ENCODE measurements around the gene CCDC177. TPM values are rescaled to one million over a fixed set of nuclear protein-coding genes. Genes with fewer than 3 reads are reported as not detected.

The CCDC177 gene
- polyA plus RNA-seq, 1 experiment = not detected

DNA sequence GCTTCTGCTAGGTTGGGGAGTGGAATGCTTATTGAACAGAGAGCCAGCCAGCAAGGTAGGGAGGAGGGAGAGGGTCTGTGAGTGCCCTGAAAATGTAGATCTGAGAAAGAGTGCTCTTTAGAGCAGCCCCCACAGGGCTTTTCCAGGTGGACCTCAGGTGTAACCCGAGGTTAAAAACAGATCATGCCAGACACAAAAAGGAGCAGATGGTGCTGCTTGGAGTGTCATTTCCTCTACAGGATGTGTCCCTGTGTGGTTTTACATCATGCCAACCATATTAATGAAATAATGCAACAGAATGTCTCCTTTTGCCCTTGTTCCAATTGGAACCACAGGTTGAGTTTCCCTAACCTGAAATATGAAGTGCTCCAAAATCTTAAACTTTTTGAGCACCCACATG, 43.1 kb upstream of the CCDC177 start:
- CTCF ChIA-PET = interaction anchor here (0.7 to 1.1 kb wide), 2 partner anchors 33 to 109 kb away, joined by 3 to 4 read pairs; no protein-coding TSS in a partner anchor

DNA sequence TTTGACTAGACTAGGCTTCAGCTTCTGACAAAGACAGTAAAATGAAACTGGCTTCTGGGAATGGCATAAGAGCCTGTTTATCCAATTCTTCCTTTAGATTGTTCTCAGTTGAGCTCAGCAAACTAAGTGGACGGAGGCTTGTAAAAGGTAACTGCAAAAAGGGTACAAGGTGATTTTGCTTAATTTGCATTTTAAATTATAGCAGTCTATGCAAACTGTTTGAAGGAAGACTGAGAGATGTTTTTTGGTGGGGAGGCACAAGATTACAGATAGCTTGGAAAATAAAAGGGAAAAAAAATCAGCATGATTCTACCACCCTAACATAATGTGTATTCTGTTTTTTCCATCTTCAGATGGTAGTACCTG, 41.7 kb upstream of the CCDC177 start:
- Histone ChIP-seq H3K36me3 (ENCODE audit: control insufficient read depth, insufficient read depth, low read length) (no peaks in the 10 kb centered on the region; the same call in 1 of the 2 replicates), H3K27me3 (ENCODE audit: control insufficient read depth, insufficient read depth, low read length) (no peaks in the 10 kb centered on the region), H3K4me3 (ENCODE audit: low read depth, low read length) (peak overlapping the region; percentile 13; the same call in 1 of the 2 replicates)
- TF ChIP-seq, protein P1, sequence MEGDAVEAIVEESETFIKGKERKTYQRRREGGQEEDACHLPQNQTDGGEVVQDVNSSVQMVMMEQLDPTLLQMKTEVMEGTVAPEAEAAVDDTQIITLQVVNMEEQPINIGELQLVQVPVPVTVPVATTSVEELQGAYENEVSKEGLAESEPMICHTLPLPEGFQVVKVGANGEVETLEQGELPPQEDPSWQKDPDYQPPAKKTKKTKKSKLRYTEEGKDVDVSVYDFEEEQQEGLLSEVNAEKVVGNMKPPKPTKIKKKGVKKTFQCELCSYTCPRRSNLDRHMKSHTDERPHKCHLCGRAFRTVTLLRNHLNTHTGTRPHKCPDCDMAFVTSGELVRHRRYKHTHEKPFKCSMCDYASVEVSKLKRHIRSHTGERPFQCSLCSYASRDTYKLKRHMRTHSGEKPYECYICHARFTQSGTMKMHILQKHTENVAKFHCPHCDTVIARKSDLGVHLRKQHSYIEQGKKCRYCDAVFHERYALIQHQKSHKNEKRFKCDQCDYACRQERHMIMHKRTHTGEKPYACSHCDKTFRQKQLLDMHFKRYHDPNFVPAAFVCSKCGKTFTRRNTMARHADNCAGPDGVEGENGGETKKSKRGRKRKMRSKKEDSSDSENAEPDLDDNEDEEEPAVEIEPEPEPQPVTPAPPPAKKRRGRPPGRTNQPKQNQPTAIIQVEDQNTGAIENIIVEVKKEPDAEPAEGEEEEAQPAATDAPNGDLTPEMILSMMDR (IDR thresholded peaks at IDR 0.05; ENCODE audit: insufficient read depth, low read depth, low read length) = no peak
- ChIA-PET CTCF (interaction anchor here (0.7 to 1.3 kb wide), 7 partner anchors 13 to 109 kb away, joined by 3 to 8 read pairs (median 3); no protein-coding TSS in a partner anchor), POLR2A (no interaction called here)
- DNase-seq (ENCODE audit: low read depth) = no peak

More for the DNA sequence above, 43.1 kb upstream of the CCDC177 start:
- Histone ChIP-seq H3K36me3 (ENCODE audit: control insufficient read depth, insufficient read depth, low read length) (no peaks in the 10 kb centered on the region; the same call in 1 of the 2 replicates), H3K4me3 (ENCODE audit: low read depth, low read length) (no peak overlapping the region), H3K27me3 (ENCODE audit: control insufficient read depth, insufficient read depth, low read length) (no peaks in the 10 kb centered on the region)
- POLR2A ChIA-PET = no interaction called here
- TF ChIP-seq, protein P1 (IDR thresholded peaks at IDR 0.05; ENCODE audit: insufficient read depth, low read depth, low read length) = no peak
- no peak for DNase-seq (ENCODE audit: low read depth)

DNA sequence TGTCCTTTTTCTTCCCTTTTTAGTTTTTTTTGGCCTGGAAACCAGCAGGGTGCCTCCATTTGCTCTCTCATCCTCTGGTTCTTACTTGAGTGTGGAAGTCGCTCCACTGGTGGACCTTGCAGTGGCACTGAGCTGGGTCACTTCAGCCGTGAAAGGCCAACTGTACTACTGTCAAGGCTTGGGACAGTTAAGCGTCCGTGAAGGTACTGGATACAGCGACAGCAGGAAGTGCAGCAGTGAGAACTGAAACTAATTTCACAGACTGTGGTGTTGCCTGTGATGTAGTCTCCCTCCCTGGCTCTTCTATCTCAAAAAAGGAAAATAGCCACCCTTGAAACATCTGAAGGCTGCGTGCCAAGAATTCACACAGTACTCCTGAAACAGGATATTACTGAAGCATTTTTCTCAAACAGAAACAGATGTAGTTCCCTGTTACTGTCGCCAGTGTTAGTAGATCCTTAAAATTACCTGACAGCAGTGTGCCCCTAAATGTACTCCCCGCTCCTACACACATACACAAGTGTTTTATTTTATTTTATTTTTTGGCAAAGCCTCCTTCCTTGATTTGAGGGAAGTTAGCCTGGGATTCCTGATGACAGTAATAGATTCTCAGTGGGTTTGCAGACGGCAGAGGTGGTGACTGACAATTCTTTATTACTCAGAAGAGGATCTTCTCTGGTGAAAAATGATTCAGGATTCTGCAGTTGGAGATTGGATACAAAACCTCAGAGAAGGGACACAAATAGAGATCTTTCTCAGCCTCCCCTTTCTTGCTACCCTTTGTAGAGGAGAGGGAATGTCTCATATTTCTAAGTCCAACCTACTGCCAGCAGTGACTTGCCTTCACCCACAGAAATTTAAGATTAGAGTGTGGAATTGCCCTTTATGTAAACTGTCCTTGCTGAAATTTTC, 41.1 kb upstream of the CCDC177 start:
- ChIA-PET POLR2A (interaction anchor here (0.6 kb wide), 1 partner anchor 13 kb away, joined by 12 read pairs; no protein-coding TSS in a partner anchor), CTCF (interaction anchor here (0.7 to 1.6 kb wide), 7 partner anchors 14 to 111 kb away, joined by 3 to 8 read pairs (median 4); no protein-coding TSS in a partner anchor)
- H3K36me3 ChIP-seq (ENCODE audit: control insufficient read depth, insufficient read depth, low read length) = no peaks in the 10 kb centered on the region; the same call in 1 of the 2 replicates
- DNase-seq (ENCODE audit: low read depth) = peak; percentile 59
- TF ChIP-seq, protein P1 (IDR thresholded peaks at IDR 0.05; ENCODE audit: insufficient read depth, low read depth, low read length) = no peak
- H3K4me3 ChIP-seq (ENCODE audit: low read depth, low read length) = peak overlapping the region; percentile 16
- H3K27me3 ChIP-seq (ENCODE audit: control insufficient read depth, insufficient read depth, low read length) = no peaks in the 10 kb centered on the region

DNA sequence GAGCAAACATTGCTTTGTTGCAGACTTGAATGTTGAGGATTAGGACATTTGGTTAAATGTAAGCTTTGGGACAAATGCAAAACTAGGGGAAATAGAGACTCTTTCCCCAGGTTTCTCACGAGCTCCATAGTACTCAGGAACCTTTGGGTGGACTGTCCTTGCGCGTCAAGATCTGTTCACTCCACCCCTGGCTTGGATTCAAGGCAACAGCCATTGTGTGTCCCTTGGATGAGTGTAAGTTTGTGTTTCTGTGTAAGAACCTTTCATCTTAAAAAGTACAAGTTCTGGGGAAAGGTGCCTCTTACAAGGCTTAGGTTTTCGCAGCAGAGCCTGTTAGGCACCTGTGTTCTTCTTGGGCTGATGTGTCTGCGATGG, 40.4 kb upstream of the CCDC177 start:
- no peaks in the 10 kb centered on the region for H3K27me3 ChIP-seq (ENCODE audit: control insufficient read depth, insufficient read depth, low read length)
- ChIA-PET CTCF (interaction anchor here (1.3 to 1.6 kb wide), 2 partner anchors 77 to 112 kb away, joined by 4 read pairs; no protein-coding TSS in a partner anchor), POLR2A (interaction anchor here (0.6 kb wide), 1 partner anchor 13 kb away, joined by 12 read pairs; no protein-coding TSS in a partner anchor)
- no peak for DNase-seq (ENCODE audit: low read depth)
- TF ChIP-seq, protein P1 (IDR thresholded peaks at IDR 0.05; ENCODE audit: insufficient read depth, low read depth, low read length) = no peak
- H3K4me3 ChIP-seq (ENCODE audit: low read depth, low read length) = no peak overlapping the region
- no peaks in the 10 kb centered on the region; the same call in 1 of the 2 replicates for H3K36me3 ChIP-seq (ENCODE audit: control insufficient read depth, insufficient read depth, low read length)

DNA sequence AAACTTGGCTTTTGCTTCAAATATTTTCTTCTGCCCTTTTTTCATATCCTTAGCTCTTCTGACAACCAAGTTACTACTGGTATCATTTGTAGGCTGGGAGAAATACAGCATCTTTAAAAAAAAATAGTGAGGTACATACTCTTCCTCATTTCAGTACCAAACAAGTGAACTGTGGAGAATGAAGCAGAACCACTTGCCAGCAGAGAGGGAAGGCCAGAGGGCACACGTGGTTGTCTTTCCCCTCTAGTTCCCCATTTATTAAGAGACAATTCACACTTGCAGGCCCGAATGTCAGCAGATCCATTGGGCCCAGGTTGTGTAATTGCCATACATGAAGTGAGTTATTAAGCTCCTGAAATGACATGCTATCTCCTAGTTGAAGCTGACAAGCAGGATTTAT, 39.9 kb upstream of the CCDC177 start:
- no peak for DNase-seq (ENCODE audit: low read depth)
- TF ChIP-seq, protein P1 (IDR thresholded peaks at IDR 0.05; ENCODE audit: insufficient read depth, low read depth, low read length) = no peak
- ChIA-PET CTCF (interaction anchor here (1.3 to 1.6 kb wide), 2 partner anchors 77 to 112 kb away, joined by 4 read pairs; no protein-coding TSS in a partner anchor), POLR2A (no interaction called here)
- Histone ChIP-seq H3K27me3 (ENCODE audit: control insufficient read depth, insufficient read depth, low read length) (no peaks in the 10 kb centered on the region), H3K4me3 (ENCODE audit: low read depth, low read length) (no peak overlapping the region), H3K36me3 (ENCODE audit: control insufficient read depth, insufficient read depth, low read length) (no peaks in the 10 kb centered on the region; the same call in 1 of the 2 replicates)
